SH-SY5Y (cell line): ENCODE measurements around the gene CYP2E1.

ENCODE experiments used
- GATA2 ChIP-seq: IDR thresholded peaks from 2 replicates; pipeline ENCODE4 v1.6.1; 2011; ENCODE audit warnings: mild to moderate bottlenecking, low read depth, low read length
- GATA3 ChIP-seq: IDR thresholded peaks from 2 replicates; pipeline ENCODE4 v1.6.1; 2011; ENCODE audit warnings: low read depth, mild to moderate bottlenecking, low read length, moderate library complexity

DNA sequence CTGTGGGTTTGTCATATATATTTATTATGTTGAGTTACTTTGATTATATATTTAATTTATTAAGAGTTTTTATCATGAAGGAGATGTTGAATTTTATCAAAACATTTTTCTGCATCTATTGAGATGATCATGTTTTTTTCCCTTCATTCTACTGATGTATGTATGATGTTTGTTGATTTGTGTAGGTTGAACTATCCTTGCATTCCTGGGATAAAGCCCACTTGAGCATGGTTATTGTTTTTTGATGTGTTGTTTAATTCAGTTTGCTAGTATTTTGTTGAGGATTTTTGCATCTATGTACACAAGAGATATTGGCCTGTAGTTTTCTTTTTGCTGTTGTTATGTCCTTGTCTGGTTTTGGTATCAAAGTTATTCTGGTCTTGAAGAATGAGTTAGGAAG is 42.3 kb upstream of the CYP2E1 start:
- no peak for TF ChIP-seq GATA2
- TF ChIP-seq GATA3 = no peak
